GM21390 (cell line): ENCODE measurements around the gene EFNA3.
"Not testable (repeated sequence)": the region's sequence is repeated elsewhere in the genome, so short reads cannot be mapped to it uniquely, and the experiment has no call there.

ENCODE experiments used
- ATAC-seq: cut with Tn5 transposase; IDR thresholded peaks from one replicate; pipeline ENCODE4 v1.9.1; 2021; ENCODE audit not compliant: unreplicated experiment

The EFNA3 gene

DNA sequence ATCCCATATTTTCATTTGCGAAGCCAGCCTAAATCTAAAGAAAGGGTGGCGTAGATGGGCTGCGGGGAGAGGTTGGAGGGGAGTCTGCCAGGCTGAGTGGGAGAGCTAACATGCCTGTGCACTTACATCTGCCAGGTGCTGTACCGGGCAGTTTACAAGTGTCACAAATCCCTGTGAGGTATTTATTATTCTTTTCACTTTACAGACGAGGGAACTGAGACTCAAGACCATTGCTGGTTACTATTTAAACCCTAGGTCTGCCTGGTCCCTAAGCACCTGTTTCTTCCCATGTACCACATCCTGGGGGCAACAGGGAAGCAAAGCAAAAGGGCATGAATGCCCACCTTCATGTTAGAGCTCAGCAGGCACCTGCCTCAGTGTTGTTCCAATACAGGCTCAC is 29.7 kb downstream of the EFNA3 start:
- no peak for ATAC-seq

DNA sequence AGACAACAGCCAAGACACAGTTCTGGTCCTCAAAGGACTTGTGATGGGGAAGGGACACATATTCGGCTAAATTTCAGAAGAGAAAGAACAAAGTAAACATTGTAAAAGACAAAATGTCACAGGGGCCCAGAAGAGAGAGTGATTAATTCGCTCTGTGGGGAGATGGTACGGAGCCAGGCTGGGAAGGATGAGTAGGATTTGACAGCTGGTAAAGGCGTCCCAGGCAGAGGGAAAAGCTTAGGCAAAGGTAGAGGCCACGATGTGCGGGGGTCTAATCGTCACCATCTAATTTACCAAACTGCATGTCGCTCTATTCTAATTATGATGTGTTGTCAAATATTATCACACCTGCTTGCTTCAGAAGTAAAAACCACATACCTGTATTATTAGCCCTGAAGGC is 31.7 kb downstream of the EFNA3 start:
- ATAC-seq: no peak

DNA sequence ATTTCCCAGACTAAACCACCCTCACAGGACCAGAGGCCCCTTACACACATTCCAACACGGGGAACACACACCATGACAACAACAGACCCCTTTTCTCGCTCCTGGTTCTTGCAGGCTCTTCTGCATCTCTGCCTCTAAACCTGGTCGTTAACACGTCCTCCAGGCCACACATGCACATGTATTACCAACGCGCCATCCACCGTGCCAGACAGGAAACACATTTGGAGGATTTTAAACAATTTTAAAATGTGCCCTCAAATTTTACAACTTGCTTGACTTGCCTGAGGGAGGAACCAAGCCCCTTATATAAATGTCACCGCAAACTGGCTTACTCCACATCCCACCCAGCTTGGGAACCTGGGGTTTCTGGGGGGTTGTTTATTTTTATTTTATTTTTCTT is 32.2 kb downstream of the EFNA3 start:
- no peak for ATAC-seq

DNA sequence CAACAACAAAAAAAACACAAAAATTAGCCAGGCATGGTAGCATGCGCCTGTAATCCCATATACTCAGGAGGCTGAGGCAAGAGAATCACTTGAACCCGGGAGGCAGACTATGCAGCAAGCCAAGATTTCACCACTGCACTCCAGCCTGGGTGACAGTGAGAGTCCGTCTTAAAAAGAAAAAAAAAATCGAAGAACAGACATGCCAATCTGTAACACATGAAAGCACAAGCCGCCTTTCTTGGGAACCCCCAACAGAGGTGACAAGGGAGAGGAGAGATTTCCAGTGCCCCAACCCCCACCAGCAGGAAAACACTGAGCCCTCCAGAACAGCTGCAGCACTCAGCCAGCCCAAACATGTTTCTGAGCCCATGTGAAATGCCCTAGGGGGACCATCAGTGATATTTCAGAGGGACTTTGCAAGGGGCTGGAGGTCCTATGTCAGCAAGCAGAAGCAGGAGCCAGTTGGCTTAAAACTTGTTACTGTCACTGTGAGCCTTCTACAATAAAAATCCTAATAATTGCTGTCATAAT is 34.9 kb downstream of the EFNA3 start:
- ATAC-seq: no peak

DNA sequence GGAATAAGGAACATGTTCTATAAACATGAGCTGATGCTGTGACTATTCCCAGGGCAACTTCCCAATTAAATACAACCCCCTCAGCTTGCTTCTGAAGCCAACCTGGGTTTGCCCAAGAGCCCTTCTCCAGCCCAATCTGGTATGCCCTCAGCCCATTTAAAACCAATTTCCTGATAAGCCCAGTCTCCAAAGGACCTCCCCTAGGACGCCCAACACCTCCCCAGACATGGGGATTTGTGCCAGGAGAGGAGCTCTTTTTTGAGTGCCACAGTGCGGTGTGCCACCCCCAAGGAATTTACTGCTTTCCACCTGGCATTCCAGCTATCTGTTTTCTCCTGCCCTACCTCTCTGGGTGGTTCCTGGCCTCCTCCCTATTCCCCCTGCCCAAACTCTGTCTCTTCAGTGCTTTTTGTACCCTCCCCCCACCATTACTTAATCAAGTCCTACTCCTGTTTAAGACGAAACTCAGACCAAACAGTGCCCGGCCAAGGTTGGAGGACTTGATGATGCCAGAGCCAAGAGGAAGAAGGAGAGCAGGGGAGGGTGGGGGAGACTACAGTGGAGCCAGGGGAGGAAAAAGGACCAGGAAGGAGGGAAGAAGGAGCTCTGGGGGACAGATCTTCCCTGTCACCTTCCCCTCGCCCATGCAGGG is 37.6 kb downstream of the EFNA3 start:
- ATAC-seq: no peak

DNA sequence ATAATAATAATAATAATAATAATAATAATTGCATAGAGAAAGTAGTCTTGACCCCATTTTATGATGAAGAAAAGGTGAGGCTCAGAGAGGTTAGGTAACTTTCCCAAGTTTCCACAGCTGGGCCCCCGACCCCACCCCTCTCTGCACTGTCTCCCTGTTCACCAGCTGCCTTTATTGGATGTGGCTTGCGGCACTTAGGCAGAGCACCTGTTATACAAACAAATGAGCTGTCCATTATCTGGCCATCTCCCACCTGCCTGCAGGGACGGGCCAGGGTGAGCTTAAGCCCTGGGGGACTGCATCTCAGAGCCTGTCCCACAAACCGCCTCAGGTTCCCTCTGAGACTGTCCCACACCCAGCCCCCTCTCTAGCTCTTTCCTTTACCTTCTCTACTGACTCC is 39.0 kb downstream of the EFNA3 start:
- ATAC-seq: no peak

DNA sequence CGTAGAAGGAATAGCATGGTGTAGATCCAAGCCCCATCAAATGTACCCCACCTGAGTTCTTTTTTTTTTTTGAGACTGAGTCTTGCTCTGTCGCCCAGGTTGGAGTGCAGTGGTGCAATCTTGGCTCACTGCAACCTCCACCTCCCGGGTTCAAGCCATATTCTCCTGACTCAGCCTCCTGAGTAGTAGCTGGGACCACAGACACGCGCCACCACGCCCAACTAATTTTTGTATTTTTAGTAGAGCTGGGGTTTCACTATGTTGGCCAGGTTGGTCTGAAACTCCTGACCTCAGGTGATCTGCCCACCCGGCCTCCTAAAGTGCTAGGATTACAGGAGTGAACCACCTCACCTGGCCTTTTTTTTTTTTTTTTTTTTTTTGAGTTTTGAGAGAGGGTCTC is 39.5 kb downstream of the EFNA3 start:
- ATAC-seq: not testable (repeated sequence)

DNA sequence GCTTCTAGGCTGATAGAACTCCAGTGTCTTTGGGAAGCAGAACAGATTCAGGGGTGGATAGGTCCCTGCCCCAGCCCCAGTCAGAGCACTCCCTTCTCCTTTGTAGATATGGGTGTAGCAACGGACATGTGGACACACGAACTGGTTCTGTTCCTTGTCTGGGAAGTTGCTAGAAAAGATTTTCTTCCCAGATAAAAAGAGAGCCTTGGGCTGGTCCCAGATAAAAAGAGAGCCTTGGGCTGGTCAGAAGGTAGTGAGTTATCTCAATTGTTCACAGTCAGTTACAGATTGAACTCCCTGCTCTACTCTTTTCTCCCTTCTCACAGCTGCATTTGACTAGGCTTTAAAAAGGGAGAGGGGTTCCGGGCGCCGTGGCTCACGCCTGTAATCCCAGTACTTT is 41.6 kb downstream of the EFNA3 start:
- ATAC-seq: no peak

DNA sequence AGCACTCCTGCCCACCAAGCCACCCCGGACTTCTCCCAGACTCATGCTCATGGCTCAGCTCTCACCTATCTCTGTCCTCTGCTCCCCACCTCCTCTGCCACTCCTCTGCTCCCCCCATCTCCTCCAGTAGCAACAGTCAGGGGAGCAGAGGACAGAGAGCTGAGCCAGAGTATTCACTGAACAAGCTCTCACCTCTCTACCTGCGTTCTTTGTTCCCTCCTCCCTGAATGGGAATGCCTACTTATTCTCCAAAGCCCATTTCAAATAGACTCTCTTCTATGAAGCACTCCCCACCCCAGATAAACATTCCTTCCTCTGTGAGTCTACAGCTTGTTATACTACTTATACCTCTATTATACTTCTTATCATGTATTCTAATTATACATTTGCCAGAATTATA is 42.6 kb downstream of the EFNA3 start:
- no peak for ATAC-seq

DNA sequence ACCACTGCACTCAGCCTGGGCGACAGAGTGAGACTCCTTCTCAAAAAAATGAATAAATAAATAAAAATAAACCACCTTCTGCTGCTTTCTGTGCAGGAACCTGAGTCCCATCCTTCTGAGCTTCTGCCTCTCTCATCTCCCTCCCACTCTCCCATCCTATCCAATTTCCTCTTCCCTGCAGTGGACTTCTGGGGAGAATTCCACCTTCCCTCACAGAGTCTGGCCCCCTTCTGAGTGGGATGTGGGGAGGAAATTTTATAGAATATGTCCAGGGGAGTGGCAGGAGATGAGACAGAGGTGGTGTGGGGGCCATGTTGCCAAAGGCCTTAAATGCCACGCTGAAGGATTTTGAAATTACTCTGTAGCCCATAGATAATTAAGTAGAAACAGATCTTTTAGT is 43.7 kb downstream of the EFNA3 start:
- no peak for ATAC-seq

DNA sequence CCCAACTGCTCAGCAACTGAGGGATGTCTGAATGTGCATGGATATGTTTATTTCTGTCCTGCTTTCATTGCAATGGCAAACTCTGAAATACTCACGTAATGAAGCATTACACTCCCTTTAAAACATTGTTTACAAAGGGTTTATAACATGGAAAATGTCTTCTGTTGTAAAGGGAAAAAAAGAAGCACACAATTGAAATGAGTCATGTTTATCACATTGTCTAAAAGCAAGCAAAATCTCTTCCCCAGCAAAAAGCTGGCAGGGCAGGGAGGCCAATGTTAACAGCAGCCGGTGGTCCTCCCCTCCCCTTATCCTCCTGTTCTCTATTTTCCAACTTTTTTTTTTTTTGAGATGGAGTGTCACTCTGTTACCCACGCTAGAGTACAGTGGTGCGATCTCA is 45.2 kb downstream of the EFNA3 start:
- ATAC-seq: no peak

DNA sequence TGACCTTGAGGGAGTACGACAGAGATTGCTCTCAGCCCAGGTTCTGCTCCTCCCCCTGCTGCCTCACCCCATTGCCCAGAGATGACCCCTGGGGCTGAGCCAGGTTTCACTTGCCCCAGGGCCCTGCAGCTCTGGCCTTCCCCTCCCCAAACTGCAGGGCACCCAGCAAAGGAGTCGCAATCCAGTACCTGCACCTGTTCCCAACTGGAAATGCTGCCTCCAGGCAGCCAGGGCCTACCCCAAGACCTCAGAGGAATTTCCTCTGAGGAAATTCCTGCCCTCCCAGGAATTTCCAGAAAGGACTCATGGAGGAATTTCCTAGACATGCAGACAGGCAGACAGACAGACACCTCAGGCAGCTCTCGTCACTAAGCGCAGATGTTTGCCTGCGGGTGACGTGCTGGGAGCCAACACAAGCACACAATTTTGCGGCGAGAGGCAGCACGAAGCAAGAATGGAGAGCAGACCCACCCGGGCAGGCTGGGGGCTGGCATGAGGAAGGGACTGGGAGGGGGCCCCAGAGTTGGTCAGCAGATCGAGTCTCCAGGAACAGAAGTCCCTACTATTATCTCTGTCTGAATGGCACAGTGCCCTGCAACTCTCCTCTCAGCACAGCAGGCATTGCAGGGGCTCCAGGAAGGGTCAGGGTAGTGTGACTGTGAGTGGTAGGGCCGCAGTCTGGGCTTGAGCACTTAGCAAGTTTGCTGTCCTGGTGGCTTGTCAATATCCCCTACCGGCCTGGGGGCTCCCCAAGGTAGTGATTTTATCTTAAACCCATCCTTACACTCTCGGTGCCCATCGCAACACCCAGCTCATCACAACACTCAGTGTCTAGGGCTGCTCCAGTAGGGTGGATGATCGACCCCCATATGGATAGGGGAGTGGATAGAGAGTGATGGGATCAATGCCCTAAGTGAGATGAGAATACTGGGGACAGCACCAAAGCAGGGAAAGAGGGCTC is 46.1 kb downstream of the EFNA3 start:
- ATAC-seq: no peak

DNA sequence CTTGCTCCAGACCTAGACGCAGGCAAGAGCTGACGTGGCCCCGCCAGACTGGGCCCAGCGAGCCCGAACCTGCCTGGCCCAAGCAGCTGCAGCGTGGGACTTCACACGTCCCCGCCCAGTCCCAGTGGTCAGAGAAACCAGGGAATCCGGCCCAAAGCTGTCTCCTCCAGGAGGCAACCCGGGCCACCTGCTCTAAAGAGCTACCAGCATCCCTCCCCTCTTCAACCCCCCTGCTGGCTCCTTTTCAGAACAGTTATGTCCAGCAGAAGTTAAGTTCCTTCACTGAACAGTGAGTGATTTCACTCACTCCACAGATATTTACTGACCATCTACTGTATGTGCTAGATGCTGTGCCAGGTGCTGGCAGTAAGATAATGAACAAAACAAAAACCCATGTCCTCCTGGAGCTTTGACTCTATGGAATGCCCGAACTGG is 46.9 kb downstream of the EFNA3 start:
- ATAC-seq: no peak

DNA sequence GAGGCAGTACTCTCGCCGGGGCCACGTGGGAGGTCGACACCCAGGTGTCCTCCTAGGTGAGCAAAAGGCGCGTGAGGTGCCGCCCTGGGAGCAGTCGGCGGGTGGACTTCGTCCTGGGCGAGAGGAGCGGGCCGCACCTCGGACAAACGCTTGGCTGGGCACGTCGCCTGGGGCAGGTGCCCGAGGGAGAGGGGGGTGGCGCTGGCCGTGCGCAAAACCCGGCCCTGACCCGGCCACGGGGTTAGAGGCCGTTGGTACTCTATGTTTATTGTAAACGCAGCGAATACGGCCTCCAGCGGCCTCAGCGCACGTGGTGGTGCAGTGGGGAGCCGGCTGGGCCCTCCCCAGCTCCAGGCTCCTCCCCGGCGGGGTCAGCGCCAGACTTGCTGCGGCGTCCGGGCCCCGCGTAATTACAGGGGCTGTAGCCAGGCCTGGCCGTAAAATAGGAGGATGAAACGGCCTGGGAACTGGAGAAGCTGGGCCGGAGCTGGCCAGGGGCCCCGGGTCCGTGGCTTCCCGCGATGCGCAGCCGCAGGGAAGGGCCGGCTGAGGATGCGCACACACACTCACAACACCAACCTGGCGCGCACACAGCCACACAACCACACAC is 47.4 kb downstream of the EFNA3 start:
- no peak for ATAC-seq

DNA sequence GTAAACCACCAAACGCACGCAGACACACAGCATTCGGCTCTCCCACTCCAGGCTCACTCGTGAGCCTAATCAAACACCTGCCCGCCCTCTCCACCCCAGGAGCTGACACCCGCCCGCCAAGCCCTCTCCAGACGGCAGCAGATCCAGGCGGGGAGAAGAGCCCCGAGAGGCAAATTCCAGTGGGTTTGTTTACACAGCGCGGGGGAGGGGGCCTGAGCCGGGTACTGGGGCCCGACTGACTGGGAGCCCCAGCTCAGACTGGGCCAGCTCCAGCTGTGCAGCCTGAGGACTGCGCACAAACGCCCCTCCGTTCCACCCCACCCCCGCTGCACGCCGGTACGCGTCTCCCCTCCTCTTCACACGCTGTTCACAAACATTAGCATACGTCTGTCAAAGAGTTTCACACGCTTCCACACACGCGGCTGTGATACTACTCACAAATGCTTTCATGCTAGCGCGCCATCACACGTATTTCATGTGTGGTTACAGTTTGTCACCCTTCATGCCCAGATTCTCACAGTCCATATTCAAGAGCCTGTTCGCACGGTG is 48.0 kb downstream of the EFNA3 start:
- ATAC-seq: no peak

DNA sequence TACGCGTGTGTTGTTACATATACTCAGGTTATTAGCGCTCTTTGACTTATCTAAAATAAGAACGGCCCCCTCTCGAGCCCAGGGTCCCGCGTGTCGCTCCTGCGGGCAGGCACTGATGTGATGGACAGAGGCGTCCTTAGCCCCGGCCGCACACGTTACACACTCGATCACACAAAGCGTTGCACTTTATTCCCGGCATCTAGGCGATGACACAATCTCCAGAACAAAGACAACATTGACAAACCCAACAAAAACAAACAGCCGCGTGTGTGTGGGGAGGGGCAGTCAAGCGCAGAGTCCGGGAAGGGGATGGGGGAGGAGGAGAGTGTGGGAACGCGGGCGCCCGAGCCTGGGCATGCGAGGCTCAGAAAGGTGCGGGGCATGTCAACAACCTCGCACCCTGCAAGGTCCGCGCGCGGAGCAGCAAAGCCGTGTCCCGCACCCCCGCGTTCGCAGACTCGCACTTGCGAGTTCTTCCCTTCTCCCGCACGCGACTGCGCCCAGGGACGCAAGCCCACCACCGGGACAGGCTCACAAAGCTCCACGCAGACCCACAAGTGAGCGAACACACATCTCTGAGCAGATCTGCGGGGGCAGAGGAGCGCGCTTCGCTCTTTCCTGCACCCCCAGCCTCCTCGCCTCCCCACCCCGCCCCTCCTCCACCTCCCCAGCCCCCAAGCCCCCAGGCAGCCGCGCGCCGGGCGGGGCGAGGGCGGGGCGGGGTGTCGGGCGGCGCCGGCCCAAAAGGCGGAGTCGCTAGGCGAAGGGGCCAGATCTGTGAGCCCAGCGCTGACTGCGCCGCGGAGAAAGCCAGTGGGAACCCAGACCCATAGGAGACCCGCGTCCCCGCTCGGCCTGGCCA is 48.7 kb downstream of the EFNA3 start, which contains the start of gene EFNA1:
EFNA1 (plus strand) TSS at position 772 of the 862 bp plus-strand sequence. CDS start 102 bp downstream, outside the sequence.
- no peak for ATAC-seq

DNA sequence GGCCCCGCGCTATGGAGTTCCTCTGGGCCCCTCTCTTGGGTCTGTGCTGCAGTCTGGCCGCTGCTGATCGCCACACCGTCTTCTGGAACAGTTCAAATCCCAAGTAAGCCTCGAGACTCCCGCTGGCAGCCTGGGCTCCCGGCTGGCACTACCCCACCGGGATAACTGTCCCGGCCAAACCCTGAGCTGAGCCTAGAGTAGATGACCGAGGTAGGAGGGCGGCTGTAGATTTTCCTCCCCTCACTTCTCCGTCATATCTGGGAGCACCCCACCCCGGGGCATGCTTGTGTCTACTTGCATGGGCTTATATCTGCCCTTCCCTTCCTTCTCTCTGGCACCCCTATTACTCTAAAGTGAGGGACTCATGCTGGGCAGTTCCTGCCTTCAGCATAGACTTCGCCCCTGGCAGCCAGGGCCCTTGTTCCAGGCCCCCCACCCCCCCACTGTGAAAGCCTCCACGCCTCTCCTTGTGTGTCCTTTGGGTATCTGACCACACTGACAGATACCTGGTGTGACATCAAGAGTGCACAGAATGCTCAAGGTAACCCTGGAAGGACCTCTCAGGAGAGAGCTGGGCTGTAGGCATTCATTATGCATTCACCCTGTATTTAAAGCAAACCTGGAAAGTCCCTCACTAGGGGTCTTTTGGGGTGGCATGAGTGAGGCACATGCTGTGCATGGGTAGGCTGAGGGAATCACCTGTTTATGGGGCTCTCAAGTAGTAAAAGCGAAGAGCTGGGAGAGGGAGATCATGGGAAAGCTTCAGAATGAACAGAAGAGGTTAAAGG is 49.5 kb downstream of the EFNA3 start:
- ATAC-seq: no peak

DNA sequence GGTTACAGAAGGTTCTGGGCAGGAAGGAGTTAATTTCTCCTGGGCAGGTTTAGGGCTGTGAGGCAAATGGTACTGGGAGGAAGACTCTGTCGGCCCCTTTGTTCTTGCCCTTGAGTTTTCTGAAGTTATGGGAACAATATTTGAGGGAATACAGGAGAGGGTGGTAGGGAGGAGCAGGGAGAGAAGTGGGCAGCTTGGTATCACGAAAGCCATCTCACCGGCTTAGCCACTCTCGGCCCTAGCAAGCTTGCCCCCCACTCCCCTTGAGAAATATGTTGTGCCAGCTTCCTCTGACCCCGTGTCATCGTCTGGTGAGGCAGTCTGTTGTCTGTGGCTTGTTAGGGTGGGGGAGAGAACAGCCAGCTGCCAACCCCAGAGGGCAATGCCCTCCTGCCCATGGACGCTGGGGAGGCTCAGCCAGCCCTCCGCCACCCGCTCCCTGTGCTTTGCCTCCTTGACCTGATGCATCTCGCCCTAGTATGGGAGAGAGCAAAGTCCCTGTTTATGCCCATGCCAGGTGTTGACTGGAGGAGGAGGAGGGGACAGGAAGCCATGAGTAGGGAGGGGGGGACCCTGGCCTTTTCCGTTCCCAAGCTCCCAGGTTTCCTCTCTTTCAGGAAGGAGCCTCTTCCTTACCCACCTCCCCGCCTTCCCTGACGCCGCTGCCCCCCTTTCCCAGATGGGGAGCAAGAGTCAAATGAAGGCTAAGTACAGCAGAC is 50.3 kb downstream of the EFNA3 start:
- ATAC-seq: no peak
